ENCODE data around the gene CACNB1. TPM values are rescaled to one million over a fixed set of nuclear protein-coding genes. Genes with fewer than 3 reads are reported as not detected.

Gene CACNB1
- total and polyA plus RNA-seq, 2 experiments from 2014 or later = 1.9 to 4.2 TPM

DNA sequence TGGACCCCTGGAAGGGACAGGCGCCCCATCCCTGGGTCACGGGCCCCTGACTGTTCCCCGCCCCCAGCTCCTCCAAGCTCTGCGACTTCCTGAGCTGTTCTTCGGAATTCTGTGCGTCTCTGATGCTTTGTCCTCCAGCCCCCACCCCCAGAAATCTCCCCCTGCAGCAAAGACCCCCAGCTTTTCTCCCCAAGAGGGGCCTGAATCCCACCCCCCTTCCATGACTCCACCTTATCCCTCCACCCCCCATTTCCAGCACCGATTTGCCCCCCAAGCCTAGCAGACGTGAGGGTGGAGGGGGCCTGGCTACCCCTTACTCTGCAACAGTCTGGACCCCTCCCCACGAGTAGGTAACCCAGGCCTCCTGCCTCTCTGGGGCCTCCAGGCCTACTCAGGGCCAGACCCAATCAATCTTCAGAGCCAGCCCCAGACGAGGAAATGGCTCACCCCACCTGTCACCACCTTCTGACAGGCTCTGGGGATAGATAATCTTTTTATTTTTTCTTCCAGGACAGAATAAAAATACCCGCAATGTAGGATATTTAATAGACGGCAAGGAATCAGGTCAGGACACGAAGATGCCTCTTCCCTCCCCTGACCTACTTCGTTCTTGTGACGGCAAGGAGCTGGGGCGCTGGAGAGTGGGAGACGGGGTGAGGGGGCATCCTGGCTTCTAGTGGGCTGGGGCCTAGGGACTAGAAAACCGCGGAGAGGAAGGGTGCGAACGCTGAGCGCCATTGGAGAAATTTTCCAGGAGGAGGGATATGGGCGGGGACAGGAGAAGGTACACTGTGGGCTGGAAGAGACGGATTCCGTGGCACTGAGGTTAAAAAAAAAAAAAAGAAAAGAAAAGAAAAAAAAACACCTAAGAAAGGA lies 45.3 kb downstream of the CACNB1 start:
- WGBS (ENCODE audit: low lambda C conversion rate, missing lambda C conversion rate) = 13% methylated on average over 16 of the region's 25 CpGs
- peak; percentile 54 for DNase-seq (ENCODE audit: low spot score)
- peak overlapping the region; percentile 92 for H3K4me2 ChIP-seq
- H3K4me1 ChIP-seq (ENCODE audit: insufficient read depth) = peaks cover 9% of the 10 kb centered on the region
- TF ChIP-seq EZH2phosphoT487 (IDR thresholded peaks at IDR 0.05; ENCODE audit: low read depth, severe bottlenecking, unreplicated experiment) (no peak), EZH2 (IDR thresholded peaks at IDR 0.05; ENCODE audit: borderline replicate concordance) (no peak)
- TF ChIP-seq, protein P1, sequence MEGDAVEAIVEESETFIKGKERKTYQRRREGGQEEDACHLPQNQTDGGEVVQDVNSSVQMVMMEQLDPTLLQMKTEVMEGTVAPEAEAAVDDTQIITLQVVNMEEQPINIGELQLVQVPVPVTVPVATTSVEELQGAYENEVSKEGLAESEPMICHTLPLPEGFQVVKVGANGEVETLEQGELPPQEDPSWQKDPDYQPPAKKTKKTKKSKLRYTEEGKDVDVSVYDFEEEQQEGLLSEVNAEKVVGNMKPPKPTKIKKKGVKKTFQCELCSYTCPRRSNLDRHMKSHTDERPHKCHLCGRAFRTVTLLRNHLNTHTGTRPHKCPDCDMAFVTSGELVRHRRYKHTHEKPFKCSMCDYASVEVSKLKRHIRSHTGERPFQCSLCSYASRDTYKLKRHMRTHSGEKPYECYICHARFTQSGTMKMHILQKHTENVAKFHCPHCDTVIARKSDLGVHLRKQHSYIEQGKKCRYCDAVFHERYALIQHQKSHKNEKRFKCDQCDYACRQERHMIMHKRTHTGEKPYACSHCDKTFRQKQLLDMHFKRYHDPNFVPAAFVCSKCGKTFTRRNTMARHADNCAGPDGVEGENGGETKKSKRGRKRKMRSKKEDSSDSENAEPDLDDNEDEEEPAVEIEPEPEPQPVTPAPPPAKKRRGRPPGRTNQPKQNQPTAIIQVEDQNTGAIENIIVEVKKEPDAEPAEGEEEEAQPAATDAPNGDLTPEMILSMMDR (IDR thresholded peaks at IDR 0.05; ENCODE audit: poor library complexity) = no peak
- H4K20me1 ChIP-seq (ENCODE audit: insufficient read depth, poor library complexity, severe bottlenecking) = no peaks in the 10 kb centered on the region
- H3K27me3 ChIP-seq = peaks cover 14% of the 10 kb centered on the region
- peak overlapping the region; percentile 65 for H3K4me3 ChIP-seq
- peak overlapping the region; percentile 74 for H3K27ac ChIP-seq
- no peaks in the 10 kb centered on the region for H3K36me3 ChIP-seq (replicated peaks; ENCODE audit: insufficient read depth, low read depth)
- peak overlapping the region; percentile 6 for H2AFZ ChIP-seq
- no peaks in the 10 kb centered on the region for H3K9me3 ChIP-seq (ENCODE audit: low read depth)
- H3K9me2 ChIP-seq (replicated peaks; ENCODE audit: insufficient read depth) = no peaks in the 10 kb centered on the region
- no peaks in the 10 kb centered on the region for H3K79me2 ChIP-seq

- H3K4me1 ChIP-seq (ENCODE audit: insufficient read depth) = peaks cover 9% of the 10 kb centered on the region
- H3K9me2 ChIP-seq (replicated peaks; ENCODE audit: insufficient read depth) = no peaks in the 10 kb centered on the region
- H3K27me3 ChIP-seq = peaks cover 14% of the 10 kb centered on the region
- H3K36me3 ChIP-seq (replicated peaks; ENCODE audit: insufficient read depth, low read depth) = no peaks in the 10 kb centered on the region
- TF ChIP-seq EZH2 (IDR thresholded peaks at IDR 0.05; ENCODE audit: borderline replicate concordance) (no peak), EZH2phosphoT487 (IDR thresholded peaks at IDR 0.05; ENCODE audit: low read depth, severe bottlenecking, unreplicated experiment) (no peak)
- TF ChIP-seq, protein P1 (IDR thresholded peaks at IDR 0.05; ENCODE audit: poor library complexity) = no peak
- H3K4me3 ChIP-seq = peak within 1 kb of the TSS; percentile 65
- peak within 1 kb of the TSS; percentile 74 for H3K27ac ChIP-seq
- no peaks in the 10 kb centered on the region for H3K9me3 ChIP-seq (ENCODE audit: low read depth)
- 5% methylated on average over 46 of the region's 68 CpGs for WGBS (ENCODE audit: low lambda C conversion rate, missing lambda C conversion rate)
- H3K79me2 ChIP-seq = no peaks in the 10 kb centered on the region
- H3K4me2 ChIP-seq = peak within 1 kb of the TSS; percentile 92
- peak; percentile 47 for DNase-seq (ENCODE audit: low spot score)
- H2AFZ ChIP-seq = peak within 1 kb of the TSS; percentile 63
- H4K20me1 ChIP-seq (ENCODE audit: insufficient read depth, poor library complexity, severe bottlenecking) = no peaks in the 10 kb centered on the region
Measured at GRCh38 chr17:39151150-39151942, 46.1 kb downstream of the CACNB1 start, which contains the start of gene PLXDC1. Gene PLXDC1, minus strand, starts transcription at chr17:39151637. Its CDS starts 200 bp downstream, at chr17:39151437.

GRCh38 chr17:39150795-39151149 lies 46.7 kb downstream of the CACNB1 start:
- Histone ChIP-seq H4K20me1 (ENCODE audit: insufficient read depth, poor library complexity, severe bottlenecking) (no peaks in the 10 kb centered on the region), H3K4me1 (ENCODE audit: insufficient read depth) (peaks cover 9% of the 10 kb centered on the region), H3K4me3 (peak overlapping the region; percentile 65), H3K79me2 (no peaks in the 10 kb centered on the region), H3K9me3 (ENCODE audit: low read depth) (no peaks in the 10 kb centered on the region), H2AFZ (no peak overlapping the region), H3K9me2 (replicated peaks; ENCODE audit: insufficient read depth) (no peaks in the 10 kb centered on the region), H3K4me2 (peak overlapping the region; percentile 92), H3K27me3 (peaks cover 14% of the 10 kb centered on the region), H3K36me3 (replicated peaks; ENCODE audit: insufficient read depth, low read depth) (no peaks in the 10 kb centered on the region), H3K27ac (no peak overlapping the region)
- TF ChIP-seq, protein P1 (IDR thresholded peaks at IDR 0.05; ENCODE audit: poor library complexity) = no peak
- TF ChIP-seq EZH2phosphoT487 (IDR thresholded peaks at IDR 0.05; ENCODE audit: low read depth, severe bottlenecking, unreplicated experiment) = no peak
- no peak for TF ChIP-seq EZH2 (IDR thresholded peaks at IDR 0.05; ENCODE audit: borderline replicate concordance)
- DNase-seq (ENCODE audit: low spot score) = no peak
- WGBS (ENCODE audit: low lambda C conversion rate, missing lambda C conversion rate) = 32% methylated on average over 5 of the region's 5 CpGs

Measured in hepatocyte (in vitro differentiated cells).